GF-D8 (cell line): Measurements from ENCODE around the gene SCRT2.

Experiments used
- DNase-seq: peaks from one replicate; lab custom pipeline; 2025; lab: John Stamatoyannopoulos, UW

The SCRT2 gene

GRCh38 chr20:672963-673602 is 2.5 kb downstream of the SCRT2 start:
- DNase-seq, result no peak

GRCh38 chr20:671252-672030 is 4.2 kb downstream of the SCRT2 start:
- no peak for DNase-seq

- DNase-seq, result no peak
Measured at GRCh38 chr20:669573-669972, 6.0 kb downstream of the SCRT2 start.

GRCh38 chr20:668638-669037 is 7.0 kb downstream of the SCRT2 start:
- DNase-seq, result no peak

GRCh38 chr20:668050-668449 is 7.6 kb downstream of the SCRT2 start:
- no peak for DNase-seq

GRCh38 chr20:667351-668034 is 8.1 kb downstream of the SCRT2 start:
- no peak for DNase-seq

- no peak for DNase-seq
Measured at GRCh38 chr20:666877-667276, 8.7 kb downstream of the SCRT2 start.

- no peak for DNase-seq
Measured at GRCh38 chr20:665276-665675, 10.3 kb downstream of the SCRT2 start.

GRCh38 chr20:664576-664975 is 11.0 kb downstream of the SCRT2 start:
- no peak for DNase-seq

- no peak for DNase-seq
Measured at GRCh38 chr20:664151-664550, 11.5 kb downstream of the SCRT2 start.

GRCh38 chr20:663315-664090 is 12.1 kb downstream of the SCRT2 start:
- no peak for DNase-seq

GRCh38 chr20:662277-663192 is 13.1 kb downstream of the SCRT2 start:
- no peak for DNase-seq

GRCh38 chr20:661474-662270 is 13.9 kb downstream of the SCRT2 start:
- DNase-seq, result no peak

GRCh38 chr20:658731-659291 is 16.8 kb downstream of the SCRT2 start:
- DNase-seq, result no peak

- no peak for DNase-seq
Measured at GRCh38 chr20:658202-658601, 17.4 kb downstream of the SCRT2 start.

GRCh38 chr20:655726-656624 is 19.6 kb downstream of the SCRT2 start:
- DNase-seq, result no peak

GRCh38 chr20:654417-654750 is 21.2 kb downstream of the SCRT2 start:
- DNase-seq, result no peak

GRCh38 chr20:653590-654416 is 21.8 kb downstream of the SCRT2 start:
- no peak for DNase-seq
